C4-2B (cell line): Measurements from ENCODE around the gene GPR180.

Source experiments
- H3K27ac ChIP-seq: fragments of 450-650 bp; 2 replicates; pipeline ENCODE4 v1.5.1; 2017
- ZFX ChIP-seq: fragments of 450-650 bp; IDR thresholded peaks from 2 replicates; pipeline ENCODE4 v1.6.1; 2017
- TF ChIP-seq, protein P1 (sequence below): fragments of 450-650 bp; conservative IDR thresholded peaks from 2 replicates; pipeline ENCODE4 v1.5.1; 2017; ENCODE audit warnings: mild to moderate bottlenecking

The GPR180 gene

DNA sequence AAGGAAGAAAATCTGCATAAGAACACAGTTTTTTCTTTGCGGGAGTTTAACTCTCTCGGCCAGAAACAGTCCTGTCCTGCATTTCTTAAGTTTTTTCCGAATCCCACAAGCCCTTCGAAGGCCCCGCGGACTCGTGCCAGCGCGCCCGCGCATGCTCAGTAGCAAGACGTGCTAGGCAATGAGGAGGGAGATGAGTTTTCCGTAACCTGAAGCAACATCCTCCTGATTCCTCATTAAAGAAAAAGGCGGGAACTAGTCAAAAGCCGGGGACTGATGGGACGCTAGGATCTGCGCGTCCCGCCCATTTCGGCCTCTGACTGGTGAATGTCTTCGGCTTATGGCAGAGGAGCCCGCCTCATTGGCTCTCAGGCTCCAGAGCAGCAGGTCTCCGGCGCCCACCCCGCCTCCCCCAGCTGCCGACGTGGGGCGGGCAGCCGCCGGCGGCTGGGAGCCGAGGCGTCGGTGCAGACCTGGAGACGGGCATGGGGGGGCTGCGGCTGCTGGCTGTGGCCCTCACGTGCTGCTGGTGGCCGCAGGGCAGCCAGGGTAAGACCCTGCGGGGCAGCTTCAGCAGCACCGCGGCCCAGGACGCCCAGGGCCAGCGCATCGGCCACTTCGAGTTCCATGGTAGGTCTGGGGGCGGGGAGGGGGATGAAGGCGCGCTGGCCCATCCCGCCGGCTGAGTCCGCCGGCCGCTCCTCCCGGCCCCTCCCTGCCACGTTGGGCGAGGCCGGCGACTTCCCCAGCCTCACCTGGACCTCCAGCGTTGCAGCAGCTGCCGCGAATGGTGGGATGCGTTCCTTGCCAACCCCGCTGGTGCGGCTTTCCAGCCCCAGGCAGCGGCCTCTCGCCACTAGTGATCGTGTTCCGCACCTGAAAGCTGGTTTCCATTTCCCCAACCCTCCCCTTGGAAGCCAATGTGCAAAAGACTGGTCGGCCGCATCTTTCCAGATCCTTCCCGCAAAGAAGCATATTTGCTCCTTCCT, at the start of gene GPR180:
TSS of gene GPR180 (plus strand) at position 412 of the 986 bp plus-strand sequence. CDS start at position 483, 71 bp downstream.
- H3K27ac ChIP-seq = peak within 1 kb of the TSS; percentile 90
- TF ChIP-seq, protein P1, sequence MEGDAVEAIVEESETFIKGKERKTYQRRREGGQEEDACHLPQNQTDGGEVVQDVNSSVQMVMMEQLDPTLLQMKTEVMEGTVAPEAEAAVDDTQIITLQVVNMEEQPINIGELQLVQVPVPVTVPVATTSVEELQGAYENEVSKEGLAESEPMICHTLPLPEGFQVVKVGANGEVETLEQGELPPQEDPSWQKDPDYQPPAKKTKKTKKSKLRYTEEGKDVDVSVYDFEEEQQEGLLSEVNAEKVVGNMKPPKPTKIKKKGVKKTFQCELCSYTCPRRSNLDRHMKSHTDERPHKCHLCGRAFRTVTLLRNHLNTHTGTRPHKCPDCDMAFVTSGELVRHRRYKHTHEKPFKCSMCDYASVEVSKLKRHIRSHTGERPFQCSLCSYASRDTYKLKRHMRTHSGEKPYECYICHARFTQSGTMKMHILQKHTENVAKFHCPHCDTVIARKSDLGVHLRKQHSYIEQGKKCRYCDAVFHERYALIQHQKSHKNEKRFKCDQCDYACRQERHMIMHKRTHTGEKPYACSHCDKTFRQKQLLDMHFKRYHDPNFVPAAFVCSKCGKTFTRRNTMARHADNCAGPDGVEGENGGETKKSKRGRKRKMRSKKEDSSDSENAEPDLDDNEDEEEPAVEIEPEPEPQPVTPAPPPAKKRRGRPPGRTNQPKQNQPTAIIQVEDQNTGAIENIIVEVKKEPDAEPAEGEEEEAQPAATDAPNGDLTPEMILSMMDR = no peak
- TF ChIP-seq ZFX = peak; percentile 57

DNA sequence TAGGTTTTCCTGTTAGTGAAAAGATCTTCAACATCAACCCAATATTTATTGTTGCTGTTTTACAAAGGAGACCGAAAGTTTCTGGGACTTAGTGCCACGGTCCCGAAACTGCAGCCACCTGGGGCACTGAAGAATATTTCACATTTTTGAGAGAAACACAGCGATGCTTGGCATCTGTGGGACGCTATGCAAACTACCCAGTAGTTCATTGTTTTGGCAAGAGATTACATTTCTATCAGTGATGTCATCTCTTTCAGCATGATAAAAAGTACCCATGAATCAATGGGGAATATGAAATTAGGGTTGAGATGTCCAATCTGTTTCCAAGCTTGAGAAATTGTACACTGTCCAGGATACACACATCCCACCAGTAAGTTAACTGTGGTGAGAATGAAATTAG, 49.6 kb upstream of the GPR180 start:
- TF ChIP-seq, protein P1 = no peak
- TF ChIP-seq ZFX = no peak
- H3K27ac ChIP-seq = no peak overlapping the region

DNA sequence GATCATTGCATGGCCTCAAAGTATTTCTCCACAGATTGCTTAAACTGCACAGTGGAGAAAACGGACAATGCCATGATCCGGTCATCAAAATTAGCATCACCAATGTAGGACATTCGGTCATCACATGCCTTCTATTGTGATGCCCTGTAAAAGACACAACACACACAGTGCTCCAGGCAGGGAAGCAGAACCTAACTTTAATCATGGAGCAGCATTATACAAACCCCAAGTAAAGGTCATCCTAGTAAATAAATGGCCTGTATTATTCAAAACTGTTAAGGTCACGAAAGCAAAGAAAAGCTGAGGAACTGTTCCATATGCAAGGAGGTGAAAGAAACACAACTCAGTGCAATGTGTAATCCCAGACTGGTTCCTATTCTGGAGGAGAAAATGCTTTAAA, 47.9 kb upstream of the GPR180 start:
- TF ChIP-seq, protein P1 = no peak
- TF ChIP-seq ZFX = no peak

DNA sequence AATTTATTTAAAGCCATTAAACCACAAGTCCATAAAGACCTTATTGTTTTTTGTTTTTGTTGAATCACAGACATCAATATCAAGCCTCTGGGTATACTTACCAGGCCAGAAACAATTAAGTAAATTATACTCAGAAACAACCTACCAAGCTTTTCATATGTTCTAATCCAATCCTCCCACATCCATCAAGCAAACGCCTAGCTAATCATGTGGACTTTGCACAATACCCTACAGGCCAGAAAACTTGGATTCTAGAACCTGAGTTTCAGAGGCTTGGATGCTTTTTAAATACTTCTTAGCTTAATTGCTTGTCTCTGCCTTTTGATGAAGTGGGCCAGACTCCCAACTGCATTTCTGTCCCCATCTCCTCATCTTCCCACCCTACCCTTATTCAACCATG, 45.6 kb upstream of the GPR180 start:
- TF ChIP-seq, protein P1 = no peak
- no peak for TF ChIP-seq ZFX
- H3K27ac ChIP-seq = no peak overlapping the region

More for the DNA sequence above, 47.9 kb upstream of the GPR180 start:
- no peak overlapping the region for H3K27ac ChIP-seq

DNA sequence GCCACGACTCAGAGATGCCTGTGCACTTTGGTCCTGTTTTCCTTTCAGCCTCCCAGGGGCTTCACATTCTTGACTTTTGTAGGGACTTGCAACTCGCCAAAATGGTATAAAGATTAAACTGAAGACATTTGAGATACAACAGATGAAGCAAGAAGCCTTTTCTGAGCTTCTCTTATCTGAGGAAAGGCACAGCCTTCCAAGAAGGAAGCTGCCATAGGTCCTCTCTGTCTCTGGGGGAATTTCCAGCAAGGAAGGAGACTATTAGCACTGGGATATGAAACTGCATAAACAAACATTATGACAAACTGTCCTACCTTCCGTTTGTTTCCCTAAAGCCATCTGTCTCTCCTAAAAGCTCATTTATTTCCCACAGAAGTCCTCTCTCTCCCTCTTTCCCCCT, 45.0 kb upstream of the GPR180 start:
- H3K27ac ChIP-seq = no peak overlapping the region
- no peak for TF ChIP-seq ZFX
- TF ChIP-seq, protein P1 = no peak

DNA sequence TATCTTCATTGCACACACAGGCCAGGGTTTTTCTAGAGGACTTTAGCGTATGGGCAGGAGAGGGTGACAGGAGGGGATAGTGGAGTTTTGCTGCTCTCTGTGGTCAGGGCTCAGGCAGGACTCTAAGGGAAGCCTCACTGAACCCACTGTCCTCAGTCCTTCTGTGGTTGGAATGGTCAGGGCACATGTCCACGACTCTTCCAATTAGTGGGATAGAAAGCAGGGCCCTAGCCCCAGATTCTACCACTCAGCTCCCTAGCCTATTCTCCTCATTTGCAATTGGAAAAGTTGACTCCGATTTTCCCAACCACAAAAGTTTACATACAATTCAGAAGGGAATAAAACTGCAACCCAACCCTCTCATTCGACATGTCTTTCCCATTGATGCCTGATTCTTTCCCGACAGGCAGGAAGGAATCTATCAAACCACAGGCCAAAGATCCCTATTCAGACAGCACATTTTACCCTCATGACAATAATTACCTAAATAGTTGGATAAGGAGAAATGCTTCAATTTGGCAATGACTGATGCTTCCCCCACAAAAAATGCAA, 43.9 kb upstream of the GPR180 start:
- no peak overlapping the region for H3K27ac ChIP-seq
- TF ChIP-seq, protein P1 = no peak
- no peak for TF ChIP-seq ZFX

DNA sequence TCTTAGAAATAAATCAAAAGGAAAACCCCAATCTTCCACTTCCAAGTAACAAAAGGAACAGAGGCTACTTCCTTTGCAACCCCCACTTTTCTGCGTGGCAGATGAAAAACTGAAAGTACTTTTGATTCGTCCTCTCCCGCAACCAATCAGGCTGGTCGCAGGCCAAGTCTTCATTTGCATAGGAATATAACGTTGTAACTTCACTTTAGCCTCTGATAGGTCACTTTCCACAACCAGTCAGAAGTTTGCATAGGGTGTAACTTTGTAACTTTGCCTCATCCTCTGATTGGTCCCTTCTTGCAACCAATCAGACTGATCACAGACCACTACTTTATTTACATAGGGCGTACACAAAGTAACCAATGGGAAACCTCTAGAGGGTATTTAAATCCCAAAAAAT, 42.9 kb upstream of the GPR180 start:
- no peak overlapping the region for H3K27ac ChIP-seq
- TF ChIP-seq ZFX = no peak
- TF ChIP-seq, protein P1 = no peak
